HG03060 (cell line): Measurements from ENCODE around the gene TNFSF10.
"Not testable (repeated sequence)": the region's sequence is repeated elsewhere in the genome, so short reads cannot be mapped to it uniquely, and the experiment has no call there.

Source experiments
- ATAC-seq: cut with Tn5 transposase; IDR thresholded peaks from one replicate; pipeline ENCODE4 v1.9.1; 2021; ENCODE audit warnings: low read depth, moderate number of reproducible peaks; ENCODE audit not compliant: unreplicated experiment

TNFSF10 gene

DNA sequence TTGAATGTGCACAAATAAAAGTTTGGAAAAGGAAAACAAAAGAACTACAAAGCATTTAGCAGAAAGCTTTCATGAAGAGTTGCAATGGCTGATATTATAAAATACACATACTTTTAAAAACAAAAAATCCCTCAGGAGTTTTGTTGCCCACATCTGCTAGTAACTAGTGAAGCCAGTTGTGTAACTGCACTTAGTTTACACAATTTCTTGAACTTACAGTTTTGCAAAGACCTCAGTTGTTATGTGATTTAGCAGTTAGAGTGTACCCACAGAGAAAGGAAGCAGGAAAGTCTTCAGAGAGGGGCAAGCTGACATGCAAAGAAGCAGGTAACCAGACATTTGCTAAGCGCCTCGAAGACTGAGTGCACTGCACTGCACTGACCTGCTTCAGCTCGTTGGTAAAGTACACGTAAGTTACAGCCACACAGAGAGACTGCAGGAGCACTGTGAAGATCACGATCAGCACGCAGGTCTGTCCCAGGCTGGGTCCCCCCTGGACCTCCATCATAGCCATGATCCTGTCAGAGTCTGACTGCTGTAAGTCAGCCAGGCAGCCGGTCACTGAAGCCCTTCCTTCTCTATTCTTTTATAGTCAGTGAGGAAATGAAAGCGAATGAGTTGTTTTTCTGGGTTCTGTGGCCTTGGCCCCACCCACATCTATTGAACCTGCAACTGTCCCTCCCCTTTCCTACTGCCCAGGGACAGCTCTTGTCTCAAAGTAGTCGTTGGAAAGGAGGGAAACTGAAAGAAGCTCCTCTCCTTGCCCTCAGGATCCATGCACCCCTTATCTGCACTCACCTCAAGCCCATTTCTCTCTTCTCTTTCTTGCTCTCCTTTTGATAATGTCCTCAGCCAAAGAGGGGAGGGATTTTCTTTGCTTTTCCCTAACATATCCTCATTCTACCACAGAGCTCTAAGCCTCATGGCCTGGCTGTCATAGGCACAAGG, at the start of gene TNFSF10:
TSS of gene TNFSF10 (minus strand) at position 560 of the 948 bp plus-strand sequence. CDS start at position 514, 46 bp downstream.
- ATAC-seq = peak; percentile 63

DNA sequence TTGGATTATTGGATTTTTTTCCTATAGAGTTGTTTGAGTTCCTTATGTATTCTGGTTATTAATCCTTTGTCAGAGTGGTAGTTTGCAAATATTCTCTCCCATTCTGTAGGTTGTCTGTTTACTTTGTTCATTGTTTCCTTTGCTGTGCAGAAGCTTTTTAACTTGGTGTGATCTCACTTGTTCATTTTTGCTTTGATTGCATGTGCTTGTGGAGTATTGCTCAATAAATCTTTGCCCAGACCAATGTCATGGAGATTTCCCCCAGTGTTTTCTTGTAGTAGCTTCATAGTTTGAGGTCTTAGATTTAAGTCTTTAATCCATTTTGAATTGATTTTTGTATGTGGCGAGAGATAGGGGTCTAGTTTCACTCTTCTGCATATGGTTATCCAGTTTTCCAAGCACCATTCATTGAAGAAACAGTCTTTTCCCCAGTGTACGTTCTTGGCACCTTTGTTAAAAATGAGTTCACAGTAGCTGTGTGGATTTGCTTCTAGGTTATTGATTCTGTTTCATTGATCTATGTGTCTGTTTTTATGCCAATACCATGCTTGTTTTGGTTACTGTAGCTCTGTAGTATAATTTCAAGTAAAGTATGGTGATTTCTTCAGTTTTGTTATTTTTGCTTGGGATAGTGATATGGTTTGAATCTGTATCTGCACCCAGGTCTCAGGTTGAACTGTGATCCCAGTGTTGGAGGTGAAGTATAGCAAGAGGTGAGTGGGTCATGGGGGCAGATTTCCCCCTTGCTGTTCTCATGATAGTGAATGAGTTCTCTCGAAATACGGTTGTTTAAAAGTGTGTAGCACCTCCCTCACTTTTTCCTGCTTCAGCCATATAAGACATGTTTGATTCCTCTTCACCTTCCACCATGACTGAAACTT, 46.1 kb upstream of the TNFSF10 start:
- no peak for ATAC-seq

DNA sequence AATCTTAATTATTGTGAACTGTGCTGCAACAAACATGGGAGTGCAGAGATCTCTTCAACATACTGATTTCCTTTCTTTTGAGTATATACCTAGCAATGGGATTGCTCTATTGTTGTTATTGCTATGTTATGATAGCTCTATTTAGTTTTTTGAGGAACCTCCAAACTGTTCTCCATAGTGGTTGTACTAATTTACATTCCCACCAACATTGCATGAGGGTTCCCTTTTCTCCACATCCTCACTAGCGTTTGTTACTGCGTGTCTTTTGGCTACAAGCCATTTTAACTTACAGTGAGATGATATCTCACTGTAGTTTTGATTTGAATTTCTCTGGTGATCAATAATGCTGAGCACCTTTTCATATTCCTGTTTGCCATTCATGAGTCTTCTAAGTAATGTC, 45.5 kb upstream of the TNFSF10 start:
- ATAC-seq = no peak

DNA sequence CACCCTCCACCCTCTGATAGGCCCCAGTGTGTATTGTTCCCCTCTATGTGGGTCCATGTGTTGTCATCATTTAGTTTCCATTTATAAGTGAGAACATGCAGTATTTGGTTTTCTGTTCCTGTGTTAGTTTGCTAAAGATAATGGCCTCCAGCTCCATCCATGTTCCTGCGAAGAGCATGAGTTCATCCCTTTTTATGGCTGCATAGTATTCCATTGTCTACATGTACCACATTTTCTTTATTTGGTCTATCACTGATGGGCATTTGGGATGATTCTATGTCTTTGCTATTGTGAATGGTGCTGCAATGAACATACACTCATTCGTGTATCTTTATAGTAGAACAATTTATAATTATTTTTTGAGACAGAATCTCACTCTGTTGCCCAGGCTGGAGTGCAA, 43.6 kb upstream of the TNFSF10 start:
- not testable (repeated sequence) for ATAC-seq

DNA sequence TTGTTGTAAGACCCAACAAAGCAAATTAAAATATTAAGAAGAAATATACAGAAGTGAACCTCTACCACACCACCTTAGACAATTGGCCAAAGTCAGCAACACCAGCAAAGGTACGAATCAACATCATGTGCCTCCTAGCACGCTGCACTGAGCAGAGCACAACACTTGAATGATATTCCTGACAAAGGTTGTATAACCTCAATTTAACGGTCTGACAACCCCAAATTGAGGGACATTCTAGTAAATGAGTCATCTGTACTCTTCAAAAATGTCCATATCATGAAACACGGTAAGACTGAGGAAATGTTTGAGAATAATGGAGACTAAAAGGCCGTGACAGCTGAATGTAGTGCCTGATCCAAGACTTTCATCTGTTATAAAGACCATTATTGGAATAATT, 41.3 kb upstream of the TNFSF10 start:
- ATAC-seq = no peak

DNA sequence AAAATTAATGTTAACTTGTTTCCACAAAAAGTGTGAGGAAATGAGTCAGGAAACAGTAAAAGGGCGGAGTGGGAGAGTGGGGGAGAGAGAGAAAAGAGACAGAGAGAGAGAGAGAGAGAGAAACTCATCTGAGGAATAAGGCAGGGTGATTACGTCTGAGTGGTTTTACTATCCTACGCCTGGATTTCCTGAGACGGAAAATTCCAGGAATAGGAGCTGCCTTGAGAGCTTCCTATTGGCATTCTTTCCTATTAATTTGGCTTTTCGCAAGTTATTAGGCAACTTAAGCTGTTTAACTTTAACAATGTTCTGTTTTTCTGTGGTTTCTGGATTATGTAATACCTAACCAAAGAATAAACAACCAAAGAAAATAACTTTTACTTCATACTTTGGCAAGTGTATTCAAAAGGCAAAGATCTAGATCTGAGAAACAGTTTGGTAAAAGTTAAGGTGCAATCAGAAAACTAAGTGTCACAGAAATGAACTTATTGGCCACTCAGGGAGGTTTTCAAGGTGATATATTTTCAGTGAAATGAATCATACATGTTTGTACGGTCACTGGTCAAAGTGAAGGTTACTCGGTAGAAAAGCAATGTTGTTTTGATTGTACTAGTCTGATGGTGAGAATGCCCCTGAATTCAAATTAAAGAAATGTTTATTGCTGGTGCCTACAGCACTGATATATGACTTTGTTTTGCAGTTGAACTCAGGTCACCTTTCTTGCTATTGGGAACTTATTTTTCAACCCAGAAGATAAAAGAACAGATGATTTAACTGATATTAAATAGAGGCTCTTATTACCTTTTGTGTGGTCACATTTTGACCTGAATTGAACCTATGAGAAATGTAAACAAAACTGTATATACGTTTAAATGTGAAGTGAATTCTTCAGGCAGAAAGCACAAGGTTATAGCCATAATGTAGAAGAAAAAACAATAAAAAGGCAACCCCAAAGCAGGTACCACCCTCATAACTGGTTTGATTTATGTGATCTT, 39.9 kb upstream of the TNFSF10 start:
- ATAC-seq = no peak

DNA sequence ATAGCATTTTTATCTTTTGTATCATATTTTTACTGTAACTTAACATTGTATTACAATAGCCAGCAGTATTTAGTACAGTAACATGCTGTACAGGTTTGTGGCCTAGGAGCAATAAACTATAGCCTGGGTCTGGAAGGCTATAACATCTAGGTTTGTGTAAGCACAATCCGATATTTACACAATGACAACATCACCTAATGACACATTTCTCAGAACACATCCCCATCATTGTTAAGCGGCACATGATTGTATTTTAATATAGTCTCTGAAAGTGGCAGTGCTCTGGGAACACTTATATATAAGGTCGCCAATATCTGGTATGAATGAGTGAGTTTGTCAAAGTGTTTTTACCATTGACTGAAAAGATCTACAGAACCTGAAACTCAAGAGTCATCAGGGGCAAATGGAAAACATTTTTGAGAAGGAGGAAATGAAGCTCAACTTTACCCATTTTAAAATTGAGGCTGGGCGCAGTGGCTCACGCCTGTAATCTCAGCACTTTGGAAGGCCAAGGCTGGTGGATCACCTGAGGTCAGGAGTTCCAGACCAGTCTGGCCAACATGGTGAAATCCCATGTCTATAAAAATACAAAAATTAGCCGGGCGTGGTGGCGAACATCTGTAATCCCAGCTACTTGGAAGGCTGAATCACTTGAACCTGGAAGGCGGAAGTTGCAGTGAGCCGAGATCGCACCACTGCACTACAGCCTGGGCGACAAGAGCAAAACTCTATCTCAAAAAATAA, 38.8 kb upstream of the TNFSF10 start:
- no peak for ATAC-seq

DNA sequence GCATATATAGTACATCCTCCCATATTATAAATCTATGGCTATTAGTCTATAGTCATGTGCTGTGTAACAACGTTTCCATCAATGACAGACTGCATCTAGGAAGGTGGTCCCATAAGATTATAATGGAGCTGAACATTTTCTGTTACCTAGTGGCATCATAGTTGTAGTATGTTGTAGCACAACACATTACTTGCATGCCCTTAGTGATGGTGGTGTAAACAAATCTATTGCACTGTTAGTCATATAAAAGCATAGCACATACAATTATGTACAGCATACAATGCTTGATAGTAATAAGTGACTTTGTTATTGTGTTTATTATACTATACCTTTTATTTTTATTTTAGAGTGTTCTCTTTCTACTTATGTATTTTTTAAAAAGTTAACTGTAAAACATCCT, 37.4 kb upstream of the TNFSF10 start:
- ATAC-seq = no peak

DNA sequence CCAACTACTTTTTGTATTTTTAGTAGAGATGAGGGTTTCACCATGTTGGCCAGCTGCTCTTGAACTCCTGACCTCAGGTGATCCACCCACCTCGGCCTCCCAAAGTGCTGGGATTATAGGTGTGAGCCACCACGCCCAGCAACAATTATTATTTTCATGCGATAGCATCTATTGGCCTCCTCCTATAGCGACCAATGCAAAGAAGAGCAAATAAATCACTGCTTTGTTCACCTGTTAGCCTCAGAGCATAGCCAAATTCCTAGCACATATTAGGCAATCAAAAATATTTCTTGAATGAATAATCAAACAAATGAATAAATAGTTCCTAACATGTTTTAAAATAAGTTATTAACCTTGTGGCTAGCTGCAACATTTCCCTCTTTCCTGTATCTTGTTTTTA, 36.8 kb upstream of the TNFSF10 start:
- no peak for ATAC-seq

DNA sequence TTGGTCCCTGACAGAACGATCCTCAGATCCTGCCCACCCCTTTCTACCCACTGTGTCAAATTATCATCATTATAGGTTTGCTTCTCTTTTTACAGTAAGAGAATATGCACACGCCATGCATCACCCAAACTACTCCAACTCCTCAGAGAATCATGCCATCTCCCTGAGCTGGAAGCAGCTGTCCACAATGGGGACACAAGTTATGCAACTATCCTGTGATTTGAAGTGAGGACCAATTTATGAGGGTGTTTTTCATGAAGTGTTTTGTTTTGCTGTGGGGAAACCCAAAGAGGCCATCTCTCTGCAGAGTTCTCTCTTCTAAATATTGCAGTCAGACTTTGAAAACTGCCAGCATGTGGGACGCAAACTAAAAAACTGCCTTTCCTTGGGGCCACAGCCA, 35.8 kb upstream of the TNFSF10 start:
- no peak for ATAC-seq

DNA sequence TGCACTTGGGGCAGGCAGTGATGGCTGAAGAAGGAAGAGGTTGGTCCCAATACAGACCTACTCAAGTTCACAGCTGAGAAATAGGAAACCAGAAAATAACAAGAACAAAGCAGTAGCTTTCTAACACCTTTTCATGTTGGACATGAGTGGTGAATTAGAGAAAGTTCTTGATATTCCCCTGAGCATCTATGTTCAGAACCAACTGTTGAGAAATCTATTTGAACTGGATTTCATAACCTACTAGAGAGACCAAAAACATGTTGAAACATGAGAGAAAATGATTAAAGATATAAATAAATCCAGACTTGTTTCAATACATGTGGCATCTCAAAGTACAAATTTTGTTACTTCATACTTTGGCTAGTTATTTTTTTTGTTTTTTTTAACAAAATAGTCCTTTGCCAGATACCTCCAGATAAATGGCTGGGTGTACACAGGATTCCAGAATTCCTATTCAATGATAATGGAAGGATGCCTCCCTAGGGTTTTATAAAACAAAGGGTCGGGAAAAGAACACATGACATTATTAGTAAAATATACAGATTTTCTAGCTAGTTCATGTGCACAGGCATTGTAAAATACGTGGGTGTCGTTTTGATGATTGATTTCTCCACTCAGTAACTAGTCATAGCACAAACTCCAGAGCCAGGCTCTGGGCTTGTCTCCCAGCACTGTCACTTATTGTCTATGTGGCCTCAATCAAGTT, 34.4 kb upstream of the TNFSF10 start:
- ATAC-seq = no peak

DNA sequence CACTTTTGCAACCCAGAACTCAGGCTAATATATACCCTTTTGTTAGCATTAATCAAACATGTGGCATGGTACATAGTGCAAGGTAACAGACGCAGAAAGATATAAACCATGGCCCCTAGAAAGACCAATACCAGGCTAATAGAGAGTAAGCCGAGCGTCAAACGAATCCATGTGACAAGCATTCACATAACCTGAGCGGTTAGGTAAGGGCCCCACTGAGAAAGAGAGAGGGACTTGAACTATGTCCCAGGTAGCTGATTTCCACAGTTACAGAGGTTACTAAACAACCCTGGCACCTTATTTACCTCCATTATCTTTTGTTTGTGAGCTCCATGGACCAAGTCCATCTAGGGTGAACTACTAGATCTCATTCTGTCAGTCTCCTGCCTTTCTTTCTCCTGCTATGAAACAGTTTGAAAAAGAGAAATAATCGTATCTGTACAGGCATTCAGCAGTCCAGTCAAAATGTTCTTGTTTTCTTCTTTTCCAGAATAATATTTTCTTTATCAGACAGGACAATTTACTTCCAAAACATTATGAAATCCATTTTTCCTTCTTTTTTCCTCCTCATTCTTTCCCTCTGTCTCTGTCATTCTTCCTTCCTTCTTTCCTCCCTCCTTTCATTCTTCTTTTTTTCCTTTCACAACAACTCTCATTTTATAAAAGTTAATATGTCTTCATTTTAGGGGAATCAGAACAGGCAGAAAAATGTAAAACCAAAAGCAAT, 30.5 kb upstream of the TNFSF10 start:
- ATAC-seq = no peak

DNA sequence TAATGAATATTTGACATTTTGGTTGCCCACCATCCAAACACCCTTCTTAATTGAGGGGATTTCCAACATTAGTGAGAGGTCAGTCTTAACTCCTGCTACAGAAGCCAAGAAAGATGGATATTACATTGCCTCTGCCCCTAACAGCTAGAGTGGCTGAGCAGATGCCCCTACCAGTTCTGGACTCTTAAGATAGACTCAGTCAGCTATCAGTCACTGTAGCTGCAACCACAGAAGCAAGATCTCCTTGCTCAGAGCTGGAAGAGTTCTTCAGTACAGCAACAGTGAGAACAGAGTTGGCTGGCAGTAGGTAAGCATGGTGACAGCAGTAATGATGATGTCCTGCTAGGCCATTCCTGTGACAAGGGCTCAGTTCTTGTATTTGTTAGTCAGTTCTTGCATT, 29.4 kb upstream of the TNFSF10 start:
- ATAC-seq = no peak

DNA sequence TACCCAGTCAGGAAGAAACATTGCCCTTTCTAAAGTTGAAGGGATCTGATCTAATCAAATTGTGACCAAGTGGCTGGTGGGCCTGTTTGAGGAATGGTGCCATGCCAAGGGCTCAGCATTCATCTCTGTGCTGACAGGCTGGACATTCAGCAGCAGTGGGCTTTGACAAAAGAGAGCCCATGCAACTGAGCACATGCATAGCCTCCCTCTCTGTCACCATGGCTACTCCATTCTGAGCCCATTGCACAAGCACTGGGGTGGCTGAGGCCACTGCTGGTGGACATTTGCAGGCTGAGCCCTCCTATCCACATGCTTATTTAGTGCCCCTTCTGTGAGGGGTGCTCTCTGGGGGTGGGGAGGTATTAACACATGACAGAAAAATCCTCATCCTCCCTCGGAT, 28.6 kb upstream of the TNFSF10 start:
- no peak for ATAC-seq

DNA sequence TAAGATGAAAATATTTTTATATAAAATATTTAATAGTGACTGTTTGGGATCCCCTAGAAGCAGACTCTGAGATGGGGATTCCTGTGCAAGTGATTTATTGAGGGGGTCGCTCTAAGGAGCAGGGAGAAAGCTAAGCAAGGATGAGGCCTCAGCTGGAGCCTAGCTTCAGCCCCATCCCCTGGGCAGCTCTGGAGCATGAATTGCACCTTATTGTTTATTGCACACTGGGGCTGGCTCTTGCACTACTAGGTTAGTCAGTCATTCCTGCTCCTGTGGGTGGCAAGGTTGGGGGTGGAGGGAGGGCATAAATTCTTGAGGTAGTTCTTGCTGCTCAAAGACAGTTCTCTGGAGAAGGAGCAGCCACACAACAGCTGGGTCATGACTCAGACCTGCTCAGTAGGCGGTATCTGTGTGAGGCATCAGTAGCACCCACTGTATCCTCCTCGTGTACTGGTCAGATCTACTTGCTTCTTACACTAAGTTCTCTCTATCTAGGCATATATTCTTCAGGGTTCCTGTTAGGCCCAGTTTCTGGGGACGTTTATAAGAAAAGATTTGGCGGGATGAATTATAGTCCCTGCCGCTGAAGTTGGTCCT, 27.2 kb upstream of the TNFSF10 start:
- ATAC-seq = peak; percentile 72

DNA sequence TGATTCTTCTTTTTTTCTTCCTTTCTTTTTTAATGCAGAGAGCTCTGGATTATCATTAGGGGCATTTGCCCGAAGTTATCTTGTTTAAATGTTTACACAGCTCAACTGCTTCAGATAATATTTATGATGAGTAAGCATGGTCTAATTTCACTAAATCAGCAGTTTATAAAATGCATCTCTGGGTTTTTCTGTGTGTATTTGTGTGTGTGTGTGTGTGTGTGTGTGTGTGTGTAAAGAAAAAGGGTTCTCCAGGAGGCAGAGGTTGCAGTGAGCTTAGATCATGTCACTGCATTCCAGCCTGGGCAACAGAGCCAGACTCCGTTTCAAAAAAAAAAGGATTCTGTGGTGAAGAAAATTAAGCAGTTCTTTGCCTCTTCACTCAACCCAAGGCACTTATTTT, 25.9 kb upstream of the TNFSF10 start:
- ATAC-seq = no peak

DNA sequence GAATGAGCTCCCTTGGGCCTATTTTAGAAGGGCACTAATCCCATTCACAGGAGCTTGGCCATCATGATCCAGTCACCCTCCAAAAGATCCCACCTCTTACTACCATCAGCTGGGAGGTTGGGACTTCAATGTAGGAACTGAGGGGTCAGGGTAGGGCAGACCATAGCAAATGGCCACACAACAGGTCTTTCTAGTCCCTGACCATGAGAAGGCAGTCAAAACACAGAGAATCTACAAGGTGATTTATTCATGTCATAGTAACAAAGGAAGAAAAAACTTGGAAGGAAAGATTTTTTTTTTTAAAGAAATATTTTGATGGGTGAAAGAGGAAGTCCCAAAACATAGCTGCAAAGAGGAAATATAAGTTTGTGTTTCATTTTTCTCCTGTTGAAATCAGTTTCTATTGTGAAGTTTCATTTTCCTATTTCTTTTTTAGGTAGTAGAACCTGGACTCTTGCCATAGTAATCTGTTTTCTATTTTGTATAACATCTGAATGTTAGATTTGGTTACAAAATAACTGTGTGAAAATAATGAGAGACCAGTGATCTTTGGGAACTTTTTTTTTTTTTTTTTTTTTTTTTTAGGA, 23.5 kb upstream of the TNFSF10 start:
- ATAC-seq = no peak

DNA sequence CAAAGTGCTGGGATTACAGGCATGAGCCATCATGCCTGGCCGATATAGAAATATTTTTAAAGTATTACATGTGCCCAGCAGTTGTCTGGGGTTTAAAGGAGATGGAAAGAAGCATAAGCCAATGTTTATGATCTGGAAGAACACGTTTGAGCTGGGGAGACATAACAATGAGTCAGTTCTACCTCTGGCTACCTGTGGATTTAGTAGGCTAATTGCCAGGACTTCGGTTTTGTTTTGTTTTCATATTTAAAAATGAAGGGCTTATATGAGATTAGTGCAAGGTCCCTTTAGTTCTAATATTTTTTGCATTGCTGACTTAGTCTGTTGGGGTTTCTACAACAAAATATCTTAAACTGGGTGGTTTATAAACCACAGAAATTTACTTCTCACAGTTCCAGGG, 22.9 kb upstream of the TNFSF10 start:
- no peak for ATAC-seq
